ENCODE measurements around the gene ZEB1.

DNA sequence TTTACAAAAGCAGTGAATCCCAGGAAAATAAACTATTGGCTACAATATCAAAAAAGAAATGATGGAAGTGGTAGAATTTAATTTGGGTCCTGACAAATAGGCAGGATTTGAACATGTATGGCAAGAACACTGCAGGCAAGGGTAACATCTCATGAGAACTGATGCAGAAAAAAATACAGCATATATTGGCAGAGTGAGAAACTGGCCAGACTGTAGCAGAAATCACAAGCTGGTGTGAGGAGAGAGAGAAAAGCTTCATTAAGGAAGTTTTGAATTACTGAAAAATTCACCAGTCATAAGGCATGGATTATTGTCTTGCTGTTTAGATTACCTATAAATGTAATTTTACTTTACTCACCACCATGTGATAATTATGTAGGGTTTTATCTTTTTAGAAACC lies 77.4 kb downstream of the ZEB1 start:
- TF ChIP-seq, protein P1, sequence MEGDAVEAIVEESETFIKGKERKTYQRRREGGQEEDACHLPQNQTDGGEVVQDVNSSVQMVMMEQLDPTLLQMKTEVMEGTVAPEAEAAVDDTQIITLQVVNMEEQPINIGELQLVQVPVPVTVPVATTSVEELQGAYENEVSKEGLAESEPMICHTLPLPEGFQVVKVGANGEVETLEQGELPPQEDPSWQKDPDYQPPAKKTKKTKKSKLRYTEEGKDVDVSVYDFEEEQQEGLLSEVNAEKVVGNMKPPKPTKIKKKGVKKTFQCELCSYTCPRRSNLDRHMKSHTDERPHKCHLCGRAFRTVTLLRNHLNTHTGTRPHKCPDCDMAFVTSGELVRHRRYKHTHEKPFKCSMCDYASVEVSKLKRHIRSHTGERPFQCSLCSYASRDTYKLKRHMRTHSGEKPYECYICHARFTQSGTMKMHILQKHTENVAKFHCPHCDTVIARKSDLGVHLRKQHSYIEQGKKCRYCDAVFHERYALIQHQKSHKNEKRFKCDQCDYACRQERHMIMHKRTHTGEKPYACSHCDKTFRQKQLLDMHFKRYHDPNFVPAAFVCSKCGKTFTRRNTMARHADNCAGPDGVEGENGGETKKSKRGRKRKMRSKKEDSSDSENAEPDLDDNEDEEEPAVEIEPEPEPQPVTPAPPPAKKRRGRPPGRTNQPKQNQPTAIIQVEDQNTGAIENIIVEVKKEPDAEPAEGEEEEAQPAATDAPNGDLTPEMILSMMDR (IDR thresholded peaks at IDR 0.05), result no peak
- TF ChIP-seq EZH2 (IDR thresholded peaks at IDR 0.05) (no peak), EZH2phosphoT487 (IDR thresholded peaks at IDR 0.05) (no peak)

All from neural progenitor cell (in vitro differentiated cells).